ENCODE results near the gene SCYL2. TPM values are rescaled to one million over a fixed set of nuclear protein-coding genes. Genes with fewer than 3 reads are reported as not detected.
A peak's percentile ranks its signal among the peaks of the same experiment; 100 is the strongest.
"Not testable (repeated sequence)": the region's sequence is repeated elsewhere in the genome, so short reads cannot be mapped to it uniquely, and the experiment has no call there.

The SCYL2 gene
- total and polyA plus RNA-seq, 2 donors (not counting 1 experiment from before 2014, with no cell fraction given), result 43.0 to 47.9 TPM

- Histone ChIP-seq H3K79me2 (ENCODE audit: control insufficient read depth, insufficient read depth, low read length) (no peaks in the 10 kb centered on the region), H3K4me1 (ENCODE audit: control insufficient read depth, extremely low read depth, insufficient read depth, low read length) (peaks cover 4% of the 10 kb centered on the region), H2AFZ (ENCODE audit: low read length) (no peak overlapping the region), H3K27me3 (ENCODE audit: control insufficient read depth, insufficient read depth, low read length) (no peaks in the 10 kb centered on the region), H3K9ac (ENCODE audit: insufficient read depth, low read length) (no peak overlapping the region), H4K20me1 (ENCODE audit: control insufficient read depth, extremely low read depth, insufficient read depth, low read length) (no peaks in the 10 kb centered on the region), H3K9me3 (ENCODE audit: control insufficient read depth, insufficient read depth, low read depth, low read length) (no peaks in the 10 kb centered on the region), H3K4me2 (ENCODE audit: extremely low read depth, insufficient read depth, low read length) (no peak overlapping the region), H3K4me3 (replicated peaks in 1 of 4; ENCODE audit: control extremely low read depth in 1 of 4, insufficient read depth in 1 of 4, low read depth in 3 of 4, low read length in 4 of 4) (no peak overlapping the region), H3K36me3 (ENCODE audit: control insufficient read depth, insufficient read depth, low read length) (no peaks in the 10 kb centered on the region), H3K27ac (ENCODE audit: insufficient read depth, low read length) (no peak overlapping the region)
- DNase-seq (ENCODE audit: low read depth in 2 of 2), result peak; percentile 5 to 13
- TF ChIP-seq CTCF (conservative IDR thresholded peaks at IDR 0.05 in 1 of 2, IDR thresholded peaks at IDR 0.05 in 1 of 2; ENCODE audit: low read depth in 1 of 2, low read length in 2 of 2) (no peak), EZH2 (IDR thresholded peaks at IDR 0.05; ENCODE audit: low read length, missing control alignments) (no peak)
These were observed 37.8 kb upstream of the SCYL2 start for GRCh38 chr12:100229036-100229635.

GRCh38 chr12:100229876-100230275 is 37.1 kb upstream of the SCYL2 start:
- H3K4me3 ChIP-seq (replicated peaks in 1 of 4; ENCODE audit: control extremely low read depth in 1 of 4, insufficient read depth in 1 of 4, low read depth in 3 of 4, low read length in 4 of 4), result no peak overlapping the region
- no peak for DNase-seq (ENCODE audit: low read depth in 2 of 2)
- H3K36me3 ChIP-seq (ENCODE audit: control insufficient read depth, insufficient read depth, low read length), result no peaks in the 10 kb centered on the region
- H3K4me2 ChIP-seq (ENCODE audit: extremely low read depth, insufficient read depth, low read length), result no peak overlapping the region
- peaks cover 4% of the 10 kb centered on the region for H3K4me1 ChIP-seq (ENCODE audit: control insufficient read depth, extremely low read depth, insufficient read depth, low read length)
- no peaks in the 10 kb centered on the region for H3K79me2 ChIP-seq (ENCODE audit: control insufficient read depth, insufficient read depth, low read length)
- H3K27me3 ChIP-seq (ENCODE audit: control insufficient read depth, insufficient read depth, low read length), result no peaks in the 10 kb centered on the region
- H2AFZ ChIP-seq (ENCODE audit: low read length), result no peak overlapping the region
- no peak overlapping the region for H3K27ac ChIP-seq (ENCODE audit: insufficient read depth, low read length)
- TF ChIP-seq EZH2 (IDR thresholded peaks at IDR 0.05; ENCODE audit: low read length, missing control alignments) (no peak), CTCF (conservative IDR thresholded peaks at IDR 0.05 in 1 of 2, IDR thresholded peaks at IDR 0.05 in 1 of 2; ENCODE audit: low read depth in 1 of 2, low read length in 2 of 2) (no peak)
- H3K9me3 ChIP-seq (ENCODE audit: control insufficient read depth, insufficient read depth, low read depth, low read length), result no peaks in the 10 kb centered on the region
- no peaks in the 10 kb centered on the region for H4K20me1 ChIP-seq (ENCODE audit: control insufficient read depth, extremely low read depth, insufficient read depth, low read length)
- no peak overlapping the region for H3K9ac ChIP-seq (ENCODE audit: insufficient read depth, low read length)

- not testable (repeated sequence) for H3K79me2 ChIP-seq (ENCODE audit: control insufficient read depth, insufficient read depth, low read length); H3K36me3 ChIP-seq (ENCODE audit: control insufficient read depth, insufficient read depth, low read length); H3K27ac ChIP-seq (ENCODE audit: insufficient read depth, low read length); H3K4me2 ChIP-seq (ENCODE audit: extremely low read depth, insufficient read depth, low read length); H3K27me3 ChIP-seq (ENCODE audit: control insufficient read depth, insufficient read depth, low read length); DNase-seq (ENCODE audit: low read depth in 2 of 2); H3K4me3 ChIP-seq (replicated peaks in 1 of 4; ENCODE audit: control extremely low read depth in 1 of 4, insufficient read depth in 1 of 4, low read depth in 3 of 4, low read length in 4 of 4); H3K9ac ChIP-seq (ENCODE audit: insufficient read depth, low read length); H3K9me3 ChIP-seq (ENCODE audit: control insufficient read depth, insufficient read depth, low read depth, low read length); H4K20me1 ChIP-seq (ENCODE audit: control insufficient read depth, extremely low read depth, insufficient read depth, low read length); H2AFZ ChIP-seq (ENCODE audit: low read length); H3K4me1 ChIP-seq (ENCODE audit: control insufficient read depth, extremely low read depth, insufficient read depth, low read length)
These were observed 35.1 kb upstream of the SCYL2 start for GRCh38 chr12:100231873-100232272.
